Measurements from ENCODE around the gene BSN. TPM values are rescaled to one million over a fixed set of nuclear protein-coding genes. Genes with fewer than 3 reads are reported as not detected.
A peak's percentile ranks its signal among the peaks of the same experiment; 100 is the strongest.

BSN gene
- total RNA-seq, 3 donors from 2014 or later, result 0.17 to 1.2 (median 0.36) TPM

GRCh38 chr3:49719214-49719884, 165.1 kb downstream of the BSN start, which contains the start of gene AMIGO3:
TSS of gene AMIGO3 (minus strand) at chr3:49719684. CDS start at chr3:49719465, 219 bp downstream.
- ATAC-seq (peak; percentile 70), DNase-seq (peak; percentile 96 to 99 (median 97))
- Histone ChIP-seq H3K4me3 (peak within 1 kb of the TSS; percentile 26), H3K4me1 (ENCODE audit: low read depth) (peaks cover 35% of the 10 kb centered on the region), H3K9me3 (no peaks in the 10 kb centered on the region), H3K36me3 (ENCODE audit: low read depth) (peaks cover 5% of the 10 kb centered on the region)
- intact Hi-C loops (cut with DNase I, micrococcal nuclease), result no loop called here
- TF ChIP-seq CTCF (IDR thresholded peaks at IDR 0.05), result peak; percentile 29

Other genes with a start within 250 kb of the BSN start
- 10 to 100 TPM; 46.4 to 60.5 (median 58.9) TPM for gene USP4, start 214.4 kb upstream of the BSN start, total RNA-seq
- 100 to 1,000 TPM; 122 to 148 (median 144) TPM for gene GPX1, start 196.1 kb upstream of the BSN start, total RNA-seq
- 100 to 1,000 TPM; 358 to 430 (median 419) TPM for gene RHOA, start 142.5 kb upstream of the BSN start, total RNA-seq
- gene TCTA, start 142.1 kb upstream of the BSN start, total RNA-seq, result 10 to 100 TPM; 31.6 to 44.4 (median 43.5) TPM
- 10 to 100 TPM; 15.8 to 36.3 (median 22.9) TPM for gene AMT, start 132.0 kb upstream of the BSN start, total RNA-seq
- gene NICN1, start 125.2 kb upstream of the BSN start, total RNA-seq, result 10 to 100 TPM in 2 of 3 donors, 1 to 10 TPM in 1; 8.8 to 19.4 (median 17.7) TPM
- 10 to 100 TPM; 76.9 to 97.3 (median 88.8) TPM for gene DAG1, start 84.2 kb upstream of the BSN start, total RNA-seq
- gene APEH, start 119.9 kb downstream of the BSN start, total RNA-seq, result 100 to 1,000 TPM; 110 to 176 (median 142) TPM
- gene MST1, start 135.0 kb downstream of the BSN start, total RNA-seq, result 10 to 100 TPM; 16.8 to 55.9 (median 18.8) TPM
- 10 to 100 TPM; 45.5 to 58.1 (median 51.0) TPM for gene RNF123, start 135.1 kb downstream of the BSN start, total RNA-seq
- gene AMIGO3, start 165.2 kb downstream of the BSN start, total RNA-seq, result not detected
- gene GMPPB, start 169.5 kb downstream of the BSN start, total RNA-seq, result 10 to 100 TPM; 36.0 to 60.5 (median 47.4) TPM
- gene IP6K1, start 232.1 kb downstream of the BSN start, total RNA-seq, result 10 to 100 TPM; 33.1 to 52.5 (median 39.5) TPM
- under 1 TPM in 1 of 3 donors, not detected in 2; 0.38 TPM for gene CDHR4, start 245.4 kb downstream of the BSN start, total RNA-seq
- 1 to 10 TPM in 2 of 3 donors, under 1 TPM in 1; 0.58 to 2.8 (median 1.6) TPM for gene INKA1, start 248.8 kb downstream of the BSN start, total RNA-seq